Central memory CD4-positive, alpha-beta T cell (primary cell): ENCODE data around the gene RNF144B.

Source experiments
- DNase-seq: peaks from one replicate; pipeline ENCODE4 v3.0.0; 2022

RNF144B gene

GRCh38 chr6:18491308-18492045 lies 104.3 kb downstream of the RNF144B start:
- DNase-seq, result no peak

- DNase-seq, result no peak
Measured at GRCh38 chr6:18492972-18493371, 105.8 kb downstream of the RNF144B start.

- no peak for DNase-seq
Measured at GRCh38 chr6:18493382-18493891, 106.3 kb downstream of the RNF144B start.

- no peak for DNase-seq
Measured at GRCh38 chr6:18493925-18494324, 106.8 kb downstream of the RNF144B start.

- no peak for DNase-seq
Measured at GRCh38 chr6:18495236-18495635, 108.1 kb downstream of the RNF144B start.

- DNase-seq, result no peak
Measured at GRCh38 chr6:18496462-18496861, 109.3 kb downstream of the RNF144B start.

- no peak for DNase-seq
Measured at GRCh38 chr6:18497006-18497405, 109.9 kb downstream of the RNF144B start.

- DNase-seq, result no peak
Measured at GRCh38 chr6:18498408-18498807, 111.3 kb downstream of the RNF144B start.

GRCh38 chr6:18500921-18501662 lies 113.9 kb downstream of the RNF144B start:
- DNase-seq, result no peak

- DNase-seq, result no peak
Measured at GRCh38 chr6:18501663-18502013, 114.5 kb downstream of the RNF144B start.

GRCh38 chr6:18503206-18503592 lies 116.0 kb downstream of the RNF144B start:
- DNase-seq, result no peak

- peak; percentile 40 for DNase-seq
Measured at GRCh38 chr6:18503593-18504231, 116.6 kb downstream of the RNF144B start.

GRCh38 chr6:18504232-18504596 lies 117.1 kb downstream of the RNF144B start:
- no peak for DNase-seq

GRCh38 chr6:18506382-18507017 lies 119.3 kb downstream of the RNF144B start:
- DNase-seq, result no peak

- DNase-seq, result no peak
Measured at GRCh38 chr6:18507018-18507415, 119.9 kb downstream of the RNF144B start.

- DNase-seq, result no peak
Measured at GRCh38 chr6:18507561-18507960, 120.4 kb downstream of the RNF144B start.

- no peak for DNase-seq
Measured at GRCh38 chr6:18509871-18510643, 122.9 kb downstream of the RNF144B start.

GRCh38 chr6:18510644-18511033 lies 123.5 kb downstream of the RNF144B start:
- DNase-seq, result no peak

- DNase-seq, result no peak
Measured at GRCh38 chr6:18511211-18511610, 124.1 kb downstream of the RNF144B start.

- no peak for DNase-seq
Measured at GRCh38 chr6:18513253-18513798, 126.2 kb downstream of the RNF144B start.

GRCh38 chr6:18514180-18514579 lies 127.0 kb downstream of the RNF144B start:
- no peak for DNase-seq

GRCh38 chr6:18515767-18516166 lies 128.6 kb downstream of the RNF144B start:
- DNase-seq, result no peak
